Measurements from ENCODE around the gene MYH11. TPM values are rescaled to one million over a fixed set of nuclear protein-coding genes. Genes with fewer than 3 reads are reported as not detected.
A peak's percentile ranks its signal among the peaks of the same experiment; 100 is the strongest.

MYH11 gene
- polyA plus RNA-seq, 3 donors = 0.06 TPM; not detected in 2

- Mint-ChIP-seq H3K36me3 (peaks cover 84 to 99% of the 10 kb centered on the region in 2 donors), H3K27ac (peak overlapping the region in 3 of 7 donors; percentile 15 to 75 (median 28)), H3K4me3 (no peak overlapping the region), H3K4me1 (no peaks in the 10 kb centered on the region), H3K9me3 (peaks cover 0 to 2% (median 0%) of the 10 kb centered on the region in 7 donors), H3K27me3 (ENCODE audit: low read depth in 3 of 3) (peaks cover 0 to 2% (median 1%) of the 10 kb centered on the region in 3 donors)
- intact Hi-C loops (cut with micrococcal nuclease) = loop anchor here in 1 of 2 donors (10.0 kb wide), 1 partner anchor 56 kb away; no protein-coding TSS in a partner anchor
- H2AFZ ChIP-seq (ENCODE audit: insufficient read depth, low read depth, low read length, poor library complexity, severe bottlenecking) = no peak overlapping the region
- TF ChIP-seq CTCF (IDR thresholded peaks at IDR 0.05) = no peak
- H3K4me1 ChIP-seq (ENCODE audit: control insufficient read depth in 1 of 2, insufficient read depth in 2 of 2, low read length in 2 of 2) = no peaks in the 10 kb centered on the region
- 95% methylated on average over 10 of the region's 10 CpGs for WGBS (ENCODE audit: insufficient coverage)
- H3K4me3 ChIP-seq (replicated peaks in 1 of 3; ENCODE audit: low read depth in 2 of 3, low read length in 3 of 3) = no peak overlapping the region
- H3K27me3 ChIP-seq (ENCODE audit: control insufficient read depth in 2 of 2, insufficient read depth in 2 of 2, low read length in 2 of 2) = no peaks in the 10 kb centered on the region
- H3K9me3 ChIP-seq (replicated peaks in 1 of 2; ENCODE audit: control insufficient read depth in 1 of 2, insufficient read depth in 1 of 2, low read length in 2 of 2) = no peaks in the 10 kb centered on the region
- no peak overlapping the region for H3K4me2 ChIP-seq (replicated peaks; ENCODE audit: extremely low read depth, low read length, poor library complexity, severe bottlenecking)
- peaks cover 4% of the 10 kb centered on the region for H3K79me2 ChIP-seq (ENCODE audit: insufficient read depth, low read length)
- peaks cover 93 to 97% of the 10 kb centered on the region in 2 donors for H3K36me3 ChIP-seq (replicated peaks in 1 of 2; ENCODE audit: control insufficient read depth in 1 of 2, insufficient read depth in 2 of 2, low read length in 2 of 2)
- H3K9ac ChIP-seq (ENCODE audit: insufficient read depth, low read length, poor library complexity, severe bottlenecking) = no peak overlapping the region
- H4K20me1 ChIP-seq (ENCODE audit: insufficient read depth, low read length) = peaks cover 32% of the 10 kb centered on the region
- no peak overlapping the region for H3K27ac ChIP-seq (ENCODE audit: low read depth in 1 of 2, low read length in 2 of 2)
- DNase-seq = no peak
Observed at GRCh38 chr16:15691046-15691445, 165.8 kb downstream of the MYH11 start.

- intact Hi-C loops (cut with micrococcal nuclease) = loop anchor here in 1 of 2 donors (10.0 kb wide), 1 partner anchor 55 kb away; no protein-coding TSS in a partner anchor
- no peak overlapping the region for H3K4me2 ChIP-seq (replicated peaks; ENCODE audit: extremely low read depth, low read length, poor library complexity, severe bottlenecking)
- TF ChIP-seq CTCF (IDR thresholded peaks at IDR 0.05) = no peak
- peaks cover 9% of the 10 kb centered on the region for H3K79me2 ChIP-seq (ENCODE audit: insufficient read depth, low read length)
- H2AFZ ChIP-seq (ENCODE audit: insufficient read depth, low read depth, low read length, poor library complexity, severe bottlenecking) = no peak overlapping the region
- WGBS (ENCODE audit: insufficient coverage) = no CpG with 5 or more reads among the region's 3 CpGs
- H3K27me3 Mint-ChIP-seq (ENCODE audit: low read depth in 3 of 3) = peaks cover 0 to 2% (median 1%) of the 10 kb centered on the region in 3 donors
- H3K9me3 ChIP-seq (replicated peaks in 1 of 2; ENCODE audit: control insufficient read depth in 1 of 2, insufficient read depth in 1 of 2, low read length in 2 of 2) = no peaks in the 10 kb centered on the region
- peaks cover 87 to 98% of the 10 kb centered on the region in 2 donors for H3K36me3 Mint-ChIP-seq
- H3K4me3 ChIP-seq (replicated peaks in 1 of 3; ENCODE audit: low read depth in 2 of 3, low read length in 3 of 3) = no peak overlapping the region
- H3K27ac ChIP-seq (ENCODE audit: low read depth in 1 of 2, low read length in 2 of 2) = peak overlapping the region in 1 of 2 donors; percentile 20
- peaks cover 39% of the 10 kb centered on the region for H4K20me1 ChIP-seq (ENCODE audit: insufficient read depth, low read length)
- peak overlapping the region in 2 of 7 donors; percentile 40 to 53 for H3K27ac Mint-ChIP-seq
- H3K36me3 ChIP-seq (replicated peaks in 1 of 2; ENCODE audit: control insufficient read depth in 1 of 2, insufficient read depth in 2 of 2, low read length in 2 of 2) = peaks cover 94 to 98% of the 10 kb centered on the region in 2 donors
- H3K27me3 ChIP-seq (ENCODE audit: control insufficient read depth in 2 of 2, insufficient read depth in 2 of 2, low read length in 2 of 2) = no peaks in the 10 kb centered on the region
- no peak overlapping the region for H3K9ac ChIP-seq (ENCODE audit: insufficient read depth, low read length, poor library complexity, severe bottlenecking)
- no peak overlapping the region for H3K4me3 Mint-ChIP-seq
- DNase-seq = no peak
- H3K4me1 Mint-ChIP-seq = no peaks in the 10 kb centered on the region
- H3K9me3 Mint-ChIP-seq = peaks cover 0 to 2% (median 0%) of the 10 kb centered on the region in 7 donors
- no peaks in the 10 kb centered on the region for H3K4me1 ChIP-seq (ENCODE audit: control insufficient read depth in 1 of 2, insufficient read depth in 2 of 2, low read length in 2 of 2)
Observed at GRCh38 chr16:15690296-15690695, 166.5 kb downstream of the MYH11 start.
